HG03108 (cell line): ENCODE measurements around the gene FBH1.
"Not testable (repeated sequence)": the region's sequence is repeated elsewhere in the genome, so short reads cannot be mapped to it uniquely, and the experiment has no call there.

Experiments
- ATAC-seq: cut with Tn5 transposase; IDR thresholded peaks from one replicate; pipeline ENCODE4 v1.9.1; 2021; ENCODE audit warnings: moderate library complexity; ENCODE audit not compliant: unreplicated experiment

The FBH1 gene

GRCh38 chr10:5937016-5937415, 47.0 kb downstream of the FBH1 start:
- no peak for ATAC-seq

- ATAC-seq: no peak
These were observed 48.2 kb downstream of the FBH1 start for GRCh38 chr10:5938291-5938690.

DNA sequence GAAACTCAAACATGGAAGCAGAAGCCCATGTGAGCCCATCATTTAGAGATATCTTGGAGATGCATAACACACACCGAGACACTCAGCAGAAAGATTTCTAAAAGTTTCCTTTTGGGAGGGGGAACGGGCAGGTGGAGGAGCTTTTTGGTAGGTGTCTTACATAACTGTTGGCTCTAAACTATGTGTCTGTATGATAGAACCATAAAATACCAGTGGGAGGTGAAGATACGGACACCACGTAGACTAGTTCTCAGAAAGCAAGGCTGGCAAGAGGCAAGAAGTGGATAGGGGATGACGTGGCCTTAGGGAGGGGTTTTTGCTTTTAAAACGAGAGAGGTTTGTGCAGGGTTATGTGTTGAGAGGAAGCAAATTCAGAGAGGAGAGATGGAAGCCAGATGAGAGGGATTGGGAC, 50.8 kb downstream of the FBH1 start:
- ATAC-seq: no peak

DNA sequence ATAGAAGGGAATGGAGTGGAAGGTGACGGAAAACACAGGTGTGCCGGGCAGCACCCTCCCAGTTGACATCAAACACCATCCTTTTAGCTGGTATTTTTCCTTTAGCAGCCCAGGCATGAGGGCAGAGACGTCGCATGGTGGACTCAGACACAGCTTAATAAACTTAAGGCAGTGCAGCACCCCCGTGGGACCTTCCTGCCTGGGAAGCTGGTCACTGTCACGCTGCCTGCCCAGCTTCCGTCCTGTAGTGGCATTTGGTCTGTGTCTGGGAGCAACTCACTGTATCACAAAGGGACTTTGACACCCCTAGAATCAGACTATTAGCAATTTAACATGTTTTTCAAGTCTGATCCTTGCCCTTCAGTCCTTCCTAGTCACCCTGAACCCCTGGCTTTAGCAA, 51.5 kb downstream of the FBH1 start:
- ATAC-seq: no peak

- no peak for ATAC-seq
These were observed 52.0 kb downstream of the FBH1 start for GRCh38 chr10:5942001-5942400.

- no peak for ATAC-seq
These were observed 52.4 kb downstream of the FBH1 start for GRCh38 chr10:5942474-5942873.

GRCh38 chr10:5943536-5943935, 53.5 kb downstream of the FBH1 start:
- ATAC-seq: no peak

- no peak for ATAC-seq
These were observed 54.5 kb downstream of the FBH1 start for GRCh38 chr10:5944389-5945189.

GRCh38 chr10:5945190-5945509, 55.1 kb downstream of the FBH1 start:
- ATAC-seq: no peak

DNA sequence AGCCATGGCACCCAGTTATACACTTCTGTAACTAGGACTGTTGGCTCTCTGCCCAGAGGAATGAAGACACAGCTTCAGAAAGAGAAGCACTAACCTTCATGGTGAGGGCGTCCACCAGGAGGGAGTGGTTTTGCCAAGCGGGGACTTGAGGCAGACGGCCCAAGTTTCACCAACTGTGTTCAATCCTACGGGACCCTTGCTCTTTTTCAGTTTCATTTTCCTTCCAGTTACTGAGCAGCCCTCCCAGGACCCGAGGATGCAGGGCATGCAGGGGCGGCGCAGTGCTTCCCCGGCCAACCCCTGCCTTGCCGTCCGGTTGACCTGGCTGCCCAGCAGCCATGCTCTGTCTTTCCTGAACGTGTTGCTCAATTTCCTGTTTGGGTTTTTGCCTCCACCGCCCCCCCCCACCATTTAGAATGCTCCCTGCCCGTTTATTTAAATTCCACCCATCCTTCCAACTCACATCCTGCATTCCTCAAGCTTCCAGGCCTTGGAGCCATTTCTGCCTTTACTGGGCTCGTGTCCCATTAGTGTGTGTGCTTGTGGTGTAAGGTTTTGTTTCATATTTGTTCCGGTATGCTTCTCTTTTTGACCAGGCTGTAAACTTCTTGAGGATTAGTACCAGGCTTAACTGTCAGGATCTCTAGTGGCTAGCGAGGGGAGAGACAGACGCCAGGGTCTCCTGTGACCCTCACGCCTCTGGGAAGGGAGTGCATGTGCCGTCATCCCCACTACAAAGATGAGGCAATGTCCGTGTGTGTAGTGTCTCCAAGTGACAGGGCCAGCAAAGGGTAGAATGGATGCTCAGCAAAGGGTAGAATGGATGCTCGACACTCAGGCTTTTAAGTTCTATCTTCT, 55.7 kb downstream of the FBH1 start:
- ATAC-seq: no peak

DNA sequence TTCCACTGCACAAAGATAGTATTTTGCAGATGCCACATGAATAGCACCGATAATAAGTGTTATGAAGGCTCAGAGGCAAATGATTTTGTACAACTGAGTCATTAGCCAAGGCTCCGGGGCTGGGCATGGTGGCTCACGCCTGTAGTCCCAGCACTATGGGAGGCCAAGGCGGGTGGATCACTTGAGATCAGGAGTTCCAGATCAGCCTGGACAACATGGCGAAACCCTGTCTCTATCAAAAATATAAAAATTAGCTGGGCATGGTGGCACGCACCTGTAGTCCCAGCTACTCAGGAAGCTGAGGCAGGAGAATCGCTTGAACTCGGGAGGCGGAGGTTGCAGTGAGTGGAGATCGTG, 56.4 kb downstream of the FBH1 start:
- ATAC-seq: not testable (repeated sequence)

GRCh38 chr10:5946786-5947185, 56.7 kb downstream of the FBH1 start:
- no peak for ATAC-seq

GRCh38 chr10:5947471-5948207, 57.6 kb downstream of the FBH1 start:
- ATAC-seq: no peak

DNA sequence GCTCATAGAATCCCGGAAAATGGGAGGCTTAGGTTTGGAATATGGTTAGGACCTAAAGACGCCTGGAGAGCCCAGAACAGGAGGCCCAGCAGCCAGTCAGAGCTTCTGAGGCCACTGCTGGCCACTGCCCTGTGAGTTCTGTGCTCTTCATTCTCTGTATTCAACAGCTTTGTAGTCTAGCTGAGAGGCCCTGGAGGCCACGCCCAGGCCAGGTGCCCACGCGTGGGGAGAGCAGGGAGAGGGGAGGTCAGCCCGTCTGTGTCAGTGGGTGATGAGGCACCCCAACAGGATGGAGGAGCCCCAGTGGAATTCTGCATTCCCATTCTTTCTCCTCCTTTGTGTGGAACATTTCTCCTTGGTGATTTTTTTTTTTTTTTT, 58.2 kb downstream of the FBH1 start:
- no peak for ATAC-seq

DNA sequence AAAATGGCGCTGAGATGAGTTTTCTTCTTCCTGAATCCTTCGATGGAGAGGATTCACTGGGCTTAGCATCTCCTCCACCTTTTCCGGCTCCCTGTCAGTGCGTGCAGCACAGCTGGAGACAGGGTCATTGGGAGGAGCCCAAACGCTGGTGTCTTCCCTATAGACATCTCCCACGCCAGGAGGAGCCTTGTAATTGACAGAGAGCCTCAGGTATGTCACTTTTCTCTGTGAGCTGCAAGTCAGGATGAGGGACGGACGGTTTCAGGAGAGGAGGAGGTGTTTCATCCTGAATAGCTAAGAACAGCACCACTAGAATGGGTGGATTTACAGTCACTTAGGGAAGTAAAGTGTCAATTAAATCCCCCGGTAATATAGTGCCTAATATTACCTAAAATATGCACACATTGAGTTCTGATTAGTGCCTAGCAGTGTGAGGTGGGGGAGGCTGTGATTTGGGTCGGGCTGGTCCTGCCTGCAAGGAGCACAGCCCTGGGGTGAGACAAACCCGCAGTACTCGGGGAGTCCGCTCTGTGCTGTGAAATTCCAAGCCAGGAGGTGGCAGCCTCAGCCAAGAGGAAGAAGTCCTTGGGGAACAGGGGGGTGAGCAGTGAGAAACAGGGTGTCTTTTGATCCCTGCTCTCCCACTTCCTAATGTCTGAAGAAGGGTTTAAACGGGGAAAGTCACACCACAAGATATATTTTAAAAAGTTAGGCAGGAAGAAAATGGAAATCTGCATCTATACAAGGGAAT, 59.1 kb downstream of the FBH1 start:
- ATAC-seq: no peak

DNA sequence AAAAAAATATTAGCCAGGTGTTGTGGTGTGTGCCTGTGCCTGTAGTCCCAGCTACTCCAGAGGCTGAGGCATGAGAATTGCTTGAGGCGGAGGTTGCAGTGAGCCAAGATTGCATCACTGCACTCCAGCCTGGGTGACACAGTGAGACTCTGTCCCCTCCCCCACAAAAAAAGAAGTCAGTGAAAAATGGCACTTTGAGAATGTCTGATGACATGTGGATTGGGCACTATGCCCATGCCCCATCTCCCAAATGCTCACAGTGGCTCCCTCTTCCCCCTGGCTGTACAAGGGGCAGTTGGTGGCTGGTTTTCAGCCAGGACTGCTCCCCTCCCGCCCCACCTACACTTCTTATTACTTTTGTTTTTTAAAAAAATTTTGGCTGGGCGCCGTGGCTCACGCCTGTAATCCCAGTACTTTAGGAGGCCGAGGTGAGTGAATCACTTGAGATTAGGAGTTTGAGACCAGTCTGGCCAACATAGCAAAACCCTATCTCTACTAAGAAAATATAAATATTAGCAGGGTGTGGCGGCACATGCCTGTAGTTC, 61.2 kb downstream of the FBH1 start:
- ATAC-seq: no peak

DNA sequence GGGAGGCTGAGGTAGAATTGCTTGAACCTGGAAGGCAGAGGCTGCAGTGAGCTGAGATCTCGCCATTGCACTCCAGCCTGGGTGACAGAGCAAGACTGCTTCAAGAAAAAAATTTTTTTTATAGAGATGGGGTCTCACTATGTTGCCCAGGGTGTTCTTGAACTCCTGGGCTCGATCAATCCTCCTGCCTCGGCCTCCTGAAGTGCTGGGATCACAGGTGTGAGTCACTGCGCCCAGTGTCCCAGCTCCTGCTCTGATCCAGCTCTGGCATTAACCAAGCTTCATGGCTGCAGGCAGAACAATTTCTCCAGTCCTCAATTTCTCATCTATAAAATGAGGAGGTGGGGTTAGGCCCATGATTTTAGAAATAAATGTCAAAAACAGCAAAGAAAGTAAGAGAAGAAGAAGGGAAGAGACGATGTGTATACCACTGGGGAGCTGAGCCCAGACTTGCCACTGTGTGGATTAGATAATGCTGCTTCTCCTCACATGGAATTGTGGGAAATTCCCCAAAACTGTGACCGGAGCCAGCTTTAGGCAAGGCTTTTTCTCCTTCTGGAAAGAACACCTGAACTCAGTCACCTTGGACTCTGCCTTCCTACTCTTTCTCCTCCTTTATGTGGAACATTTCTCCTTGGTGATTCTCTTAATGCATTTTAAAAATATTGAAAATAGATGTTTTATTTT, 61.8 kb downstream of the FBH1 start:
- ATAC-seq: no peak

DNA sequence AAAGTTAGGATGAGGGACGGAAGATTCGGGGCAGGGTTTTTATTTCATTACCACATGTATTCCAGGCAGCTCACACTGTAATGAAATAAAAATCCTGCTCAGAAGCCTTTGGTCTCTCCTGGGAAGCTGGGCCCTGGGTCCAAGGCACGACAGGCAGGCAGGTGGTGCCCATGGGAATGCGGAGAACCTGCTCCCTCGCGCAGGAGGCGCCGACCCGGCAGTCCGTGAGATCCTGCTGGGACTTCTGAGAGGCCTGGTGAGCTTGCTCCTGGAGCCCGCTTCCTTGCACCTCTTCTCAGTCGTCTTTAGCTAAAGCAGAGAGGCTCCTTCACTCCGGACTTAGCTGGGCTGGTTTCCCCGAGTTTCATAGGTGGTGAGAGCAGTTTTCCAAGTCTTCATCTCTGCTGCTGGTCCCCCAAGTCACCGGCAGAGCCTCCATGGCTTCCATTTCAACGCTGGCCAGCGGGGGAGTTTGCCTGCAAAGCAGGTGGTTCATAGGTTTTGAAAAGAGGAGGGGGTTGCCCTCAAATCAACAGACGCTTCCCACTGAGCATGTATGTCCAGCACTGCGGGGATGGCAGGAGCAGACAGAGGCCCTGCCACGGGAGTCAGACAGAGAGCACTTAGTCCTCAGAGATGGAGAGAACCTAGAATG, 62.8 kb downstream of the FBH1 start:
- ATAC-seq: no peak

GRCh38 chr10:5953676-5954075, 63.6 kb downstream of the FBH1 start:
- ATAC-seq: no peak
